GM19025 (cell line): ENCODE results near the gene AP2A2.

Experiments used
- ATAC-seq: cut with Tn5 transposase; IDR thresholded peaks from one replicate; pipeline ENCODE4 v1.9.1; 2021; ENCODE audit warnings: mild to moderate bottlenecking, low read depth, moderate library complexity; ENCODE audit not compliant: unreplicated experiment

AP2A2 gene

GRCh38 chr11:992577-992976 is 66.9 kb downstream of the AP2A2 start:
- no peak for ATAC-seq

GRCh38 chr11:993632-994167 is 68.0 kb downstream of the AP2A2 start:
- ATAC-seq: no peak

- no peak for ATAC-seq
These were observed 69.5 kb downstream of the AP2A2 start for GRCh38 chr11:995044-995751.

GRCh38 chr11:995752-996420 is 70.2 kb downstream of the AP2A2 start:
- ATAC-seq: peak; percentile 50

GRCh38 chr11:996681-997080 is 71.0 kb downstream of the AP2A2 start:
- no peak for ATAC-seq

GRCh38 chr11:997907-998306 is 72.2 kb downstream of the AP2A2 start:
- ATAC-seq: no peak

- no peak for ATAC-seq
These were observed 73.3 kb downstream of the AP2A2 start for GRCh38 chr11:999009-999408.

GRCh38 chr11:1000357-1001278 is 74.9 kb downstream of the AP2A2 start:
- ATAC-seq: no peak

- ATAC-seq: no peak
These were observed 76.1 kb downstream of the AP2A2 start for GRCh38 chr11:1001617-1002405.

GRCh38 chr11:1002406-1002984 is 76.8 kb downstream of the AP2A2 start:
- no peak for ATAC-seq

GRCh38 chr11:1003159-1003558 is 77.5 kb downstream of the AP2A2 start:
- no peak for ATAC-seq

- no peak for ATAC-seq
These were observed 80.3 kb downstream of the AP2A2 start for GRCh38 chr11:1005928-1006327.

GRCh38 chr11:1006762-1007161 is 81.1 kb downstream of the AP2A2 start:
- ATAC-seq: no peak

GRCh38 chr11:1007279-1007678 is 81.6 kb downstream of the AP2A2 start:
- no peak for ATAC-seq

GRCh38 chr11:1008001-1008802 is 82.5 kb downstream of the AP2A2 start:
- no peak for ATAC-seq

- no peak for ATAC-seq
These were observed 83.1 kb downstream of the AP2A2 start for GRCh38 chr11:1008803-1009145.

- no peak for ATAC-seq
These were observed 83.7 kb downstream of the AP2A2 start for GRCh38 chr11:1009371-1009770.

- no peak for ATAC-seq
These were observed 84.3 kb downstream of the AP2A2 start for GRCh38 chr11:1009991-1010390.
